Ovary (tissue), 3 donors: ENCODE data around the gene SLC6A1.

Experiments used
- CTCF ChIP-seq, 3 donors: fragments of 450-650 bp in 2 of 3; fragments of 200-600 bp in 1 of 3; IDR thresholded peaks; one replicate each; pipeline versions ENCODE4 v1.5.1 to v1.8.0; 2016 to 2022; ENCODE audit warnings: antibody characterized with exemption in 3 of 3, mild to moderate bottlenecking in 1 of 3
- EP300 ChIP-seq: sonication (generic); formaldehyde crosslinking; IDR thresholded peaks from one replicate; pipeline ENCODE4 v1.6.1; 2017; ENCODE audit warnings: antibody characterized with exemption
- POLR2A ChIP-seq: fragments of 450-650 bp; IDR thresholded peaks from one replicate; pipeline ENCODE4 v1.6.1; 2017; ENCODE audit warnings: antibody characterized with exemption, mild to moderate bottlenecking, moderate library complexity
- donor health status: DM: no; HTN: no; CAD: no.

DNA sequence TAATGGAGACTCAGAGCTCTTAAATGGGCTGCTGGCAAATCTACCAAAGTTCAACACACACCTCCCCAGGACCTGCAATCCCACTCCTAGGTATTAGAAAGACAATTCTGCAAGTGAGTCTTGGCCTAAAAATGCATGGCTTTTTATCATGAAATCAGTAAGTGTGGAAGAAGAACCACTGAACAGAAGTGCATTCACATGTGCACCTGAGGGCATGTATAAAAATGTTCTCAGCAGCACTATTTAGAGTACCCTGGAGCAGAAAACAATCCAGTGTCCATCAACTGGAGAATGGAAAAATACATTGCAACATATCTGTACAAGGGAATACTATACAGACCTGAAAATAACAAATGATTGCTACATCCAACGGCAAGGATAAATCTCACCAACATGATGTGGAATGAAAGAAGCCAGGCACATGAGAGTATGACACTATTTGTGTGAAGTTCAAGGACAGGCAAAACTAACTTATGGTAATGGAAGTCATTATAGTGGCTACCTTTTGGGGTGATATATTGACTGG, 8.1 kb upstream of the SLC6A1 start:
- no peak for TF ChIP-seq CTCF (IDR thresholded peaks at IDR 0.05)
- no peak for TF ChIP-seq EP300
- TF ChIP-seq POLR2A, result no peak
